Measurements from ENCODE around the gene OR8S1.

GRCh38 chr12:48569946-48570345, 44.5 kb downstream of the OR8S1 start, which contains the start of gene LALBA:
- TF ChIP-seq POLR2A (IDR thresholded peaks at IDR 0.05): no peak
- TF ChIP-seq CTCF (IDR thresholded peaks at IDR 0.05): no peak
